ENCODE measurements around the gene MLLT1.

MLLT1 gene

GRCh38 chr19:6267552-6268381 is 12.0 kb downstream of the MLLT1 start:
- DNase-seq (ENCODE audit: low read depth) = no peak
- no peak overlapping the region for H3K4me3 ChIP-seq (replicated peaks; ENCODE audit: low read depth, low read length)
- no peak for TF ChIP-seq CTCF (IDR thresholded peaks at IDR 0.05; ENCODE audit: low read length, missing control alignments)

GRCh38 chr19:6264803-6265202 is 15.0 kb downstream of the MLLT1 start:
- no peak for DNase-seq (ENCODE audit: low read depth)
- no peak for TF ChIP-seq CTCF (IDR thresholded peaks at IDR 0.05; ENCODE audit: low read length, missing control alignments)
- no peak overlapping the region for H3K4me3 ChIP-seq (replicated peaks; ENCODE audit: low read depth, low read length)

GRCh38 chr19:6263735-6264444 is 15.9 kb downstream of the MLLT1 start:
- no peak for DNase-seq (ENCODE audit: low read depth)
- no peak for TF ChIP-seq CTCF (IDR thresholded peaks at IDR 0.05; ENCODE audit: low read length, missing control alignments)
- H3K4me3 ChIP-seq (replicated peaks; ENCODE audit: low read depth, low read length) = no peak overlapping the region

GRCh38 chr19:6263306-6263705 is 16.5 kb downstream of the MLLT1 start:
- no peak for DNase-seq (ENCODE audit: low read depth)
- TF ChIP-seq CTCF (IDR thresholded peaks at IDR 0.05; ENCODE audit: low read length, missing control alignments) = no peak
- no peak overlapping the region for H3K4me3 ChIP-seq (replicated peaks; ENCODE audit: low read depth, low read length)

- TF ChIP-seq CTCF (IDR thresholded peaks at IDR 0.05; ENCODE audit: low read length, missing control alignments) = no peak
- H3K4me3 ChIP-seq (replicated peaks; ENCODE audit: low read depth, low read length) = no peak overlapping the region
- no peak for DNase-seq (ENCODE audit: low read depth)
Observed at GRCh38 chr19:6262519-6262918, 17.3 kb downstream of the MLLT1 start.

- no peak overlapping the region for H3K4me3 ChIP-seq (replicated peaks; ENCODE audit: low read depth, low read length)
- DNase-seq (ENCODE audit: low read depth) = no peak
- TF ChIP-seq CTCF (IDR thresholded peaks at IDR 0.05; ENCODE audit: low read length, missing control alignments) = no peak
Observed at GRCh38 chr19:6261883-6262282, 17.9 kb downstream of the MLLT1 start.

Measured in fibroblast of pulmonary artery (primary cell).